ENCODE measurements around the gene EPN2. TPM values are rescaled to one million over a fixed set of nuclear protein-coding genes. Genes with fewer than 3 reads are reported as not detected.

The EPN2 gene
- total RNA-seq, 1 donor from 2014 or later = 15.0 TPM

GRCh38 chr17:19328441-19329061, 91.4 kb downstream of the EPN2 start:
- DNase-seq (ENCODE audit: low read depth in 2 of 2) = no peak

GRCh38 chr17:19329136-19329535, 92.0 kb downstream of the EPN2 start:
- DNase-seq (ENCODE audit: low read depth in 2 of 2) = no peak

- DNase-seq (ENCODE audit: low read depth in 2 of 2) = no peak
These were observed 92.7 kb downstream of the EPN2 start for GRCh38 chr17:19329839-19330238.

- no peak for DNase-seq (ENCODE audit: low read depth in 2 of 2)
These were observed 93.1 kb downstream of the EPN2 start for GRCh38 chr17:19330271-19330670.

- DNase-seq (ENCODE audit: low read depth in 2 of 2) = no peak
These were observed 94.0 kb downstream of the EPN2 start for GRCh38 chr17:19331134-19331533.

- no peak for DNase-seq (ENCODE audit: low read depth in 2 of 2)
These were observed 94.5 kb downstream of the EPN2 start for GRCh38 chr17:19331543-19332245.

GRCh38 chr17:19332371-19333131, 95.4 kb downstream of the EPN2 start:
- DNase-seq (ENCODE audit: low read depth in 2 of 2) = no peak

GRCh38 chr17:19333132-19333440, 95.9 kb downstream of the EPN2 start:
- no peak for DNase-seq (ENCODE audit: low read depth in 2 of 2)

- DNase-seq (ENCODE audit: low read depth in 2 of 2) = no peak
These were observed 96.6 kb downstream of the EPN2 start for GRCh38 chr17:19333736-19334290.

GRCh38 chr17:19334331-19334730, 97.2 kb downstream of the EPN2 start:
- no peak for DNase-seq (ENCODE audit: low read depth in 2 of 2)

GRCh38 chr17:19335951-19336631, 98.9 kb downstream of the EPN2 start:
- no peak for DNase-seq (ENCODE audit: low read depth in 2 of 2)

- peak; percentile 19 to 21 for DNase-seq (ENCODE audit: low read depth in 2 of 2)
These were observed 100.0 kb downstream of the EPN2 start for GRCh38 chr17:19336938-19337711.

- no peak for DNase-seq (ENCODE audit: low read depth in 2 of 2)
These were observed 100.5 kb downstream of the EPN2 start for GRCh38 chr17:19337712-19338023.

GRCh38 chr17:19338031-19338990, 101.1 kb downstream of the EPN2 start:
- DNase-seq (ENCODE audit: low read depth in 2 of 2) = peak; percentile 50 to 63

- no peak for DNase-seq (ENCODE audit: low read depth in 2 of 2)
These were observed 102.2 kb downstream of the EPN2 start for GRCh38 chr17:19339341-19339815.

- no peak for DNase-seq (ENCODE audit: low read depth in 2 of 2)
These were observed 104.1 kb downstream of the EPN2 start for GRCh38 chr17:19341211-19341631.

GRCh38 chr17:19341641-19342610, 104.8 kb downstream of the EPN2 start:
- DNase-seq (ENCODE audit: low read depth in 2 of 2) = no peak

GRCh38 chr17:19342611-19343255, 105.6 kb downstream of the EPN2 start:
- DNase-seq (ENCODE audit: low read depth in 2 of 2) = no peak
